GM23338 (cell line): Measurements from ENCODE around the gene TARBP2. TPM values are rescaled to one million over a fixed set of nuclear protein-coding genes. Genes with fewer than 3 reads are reported as not detected.
A peak's percentile ranks its signal among the peaks of the same experiment; 100 is the strongest.

ENCODE experiments used
- ATAC-seq: fragments of 200-7000 bp; cut with Tn5 transposase; 3 replicates; pipeline ENCODE4 v1.9.1; 2020
- DNase-seq: peaks from one replicate; pipeline ENCODE4 v3.0.0-alpha.2; 2015; ENCODE audit warnings: low spot score
- H2AFZ ChIP-seq: fragments of 200-600 bp; sonication (generic); 2 replicates; pipeline ENCODE4 v1.8.0; 2016; ENCODE audit warnings: antibody characterized with exemption, mild to moderate bottlenecking, moderate library complexity
- H3F3A ChIP-seq: fragments of 200-600 bp; sonication (generic); replicated peaks from 2 replicates; pipeline ENCODE4 v1.8.0; 2017; ENCODE audit warnings: antibody characterized with exemption, mixed run types, low read depth
- H3K27ac ChIP-seq: fragments of 200-600 bp; sonication (generic); 2 replicates; pipeline ENCODE4 v1.6.1; 2016; ENCODE audit warnings: low read depth
- H3K27me3 ChIP-seq: fragments of 200-600 bp; sonication (generic); 2 replicates; pipeline ENCODE4 v1.8.0; 2016; ENCODE audit warnings: mild to moderate bottlenecking, mixed run types, moderate library complexity; ENCODE audit not compliant: insufficient read depth
- H3K36me3 ChIP-seq: fragments of 200-600 bp; sonication (generic); 2 replicates; pipeline ENCODE4 v1.8.0; 2016; ENCODE audit warnings: mild to moderate bottlenecking; ENCODE audit not compliant: insufficient read depth
- H3K4me1 ChIP-seq: fragments of 200-600 bp; sonication (generic); 2 replicates; pipeline ENCODE4 v1.8.0; 2016; ENCODE audit warnings: mild to moderate bottlenecking, moderate library complexity; ENCODE audit not compliant: insufficient read depth
- H3K4me2 ChIP-seq: fragments of 200-600 bp; sonication (generic); 2 replicates; pipeline ENCODE4 v1.7.1; 2017; ENCODE audit warnings: mixed run types
- H3K4me3 ChIP-seq: fragments of 200-600 bp; sonication (generic); 2 replicates; pipeline ENCODE4 v1.6.1; 2016; ENCODE audit warnings: mixed run types
- H3K79me2 ChIP-seq: fragments of 200-600 bp; sonication (generic); replicated peaks from 2 replicates; pipeline ENCODE4 v1.8.0; 2017; ENCODE audit warnings: mild to moderate bottlenecking; ENCODE audit not compliant: insufficient read depth
- H3K9me2 ChIP-seq: fragments of 200-600 bp; sonication (generic); 2 replicates; pipeline ENCODE4 v1.8.0; 2017; ENCODE audit not compliant: insufficient read depth
- H4K20me1 ChIP-seq: fragments of 200-600 bp; sonication (generic); replicated peaks from 2 replicates; pipeline ENCODE4 v1.8.0; 2017; ENCODE audit warnings: mild to moderate bottlenecking; ENCODE audit not compliant: insufficient read depth
- H3K27ac Mint-ChIP-seq: 2 replicates; pipeline ENCODE4 v1.8.0; 2020; ENCODE audit warnings: inconsistent platforms, mild to moderate bottlenecking, moderate library complexity, mixed read lengths
- H3K27me3 Mint-ChIP-seq: 3 replicates; pipeline ENCODE4 v1.8.0; 2022; ENCODE audit warnings: low read depth, mild to moderate bottlenecking, moderate library complexity, mixed read lengths, inconsistent platforms; ENCODE audit not compliant: insufficient read depth, poor library complexity
- H3K36me3 Mint-ChIP-seq: 3 replicates; pipeline ENCODE4 v1.8.0; 2021; ENCODE audit warnings: low read depth, mild to moderate bottlenecking, inconsistent platforms, moderate library complexity, mixed read lengths
- H3K4me1 Mint-ChIP-seq: 3 replicates; pipeline ENCODE4 v1.8.0; 2020; ENCODE audit warnings: mild to moderate bottlenecking, inconsistent platforms, mixed read lengths
- H3K4me3 Mint-ChIP-seq: 3 replicates; pipeline ENCODE4 v1.8.0; 2021; ENCODE audit warnings: moderate library complexity, mild to moderate bottlenecking, inconsistent platforms, mixed read lengths
- H3K9me3 Mint-ChIP-seq: 3 replicates; pipeline ENCODE4 v1.8.0; 2020; ENCODE audit warnings: moderate library complexity, mild to moderate bottlenecking, inconsistent platforms, mixed read lengths
- CREB1 ChIP-seq: fragments of 250-450 bp; sonication (Bioruptor Pico); IDR thresholded peaks from 2 replicates; pipeline ENCODE4 v1.5.0; 2020; ENCODE audit warnings: low read depth, mild to moderate bottlenecking, moderate library complexity
- EZH2 ChIP-seq: fragments of 200-600 bp; sonication (generic); IDR thresholded peaks from one replicate; pipeline ENCODE4 v1.8.0; 2017; ENCODE audit warnings: antibody characterized with exemption, mild to moderate bottlenecking, low read depth; ENCODE audit not compliant: unreplicated experiment
- EZH2phosphoT487 ChIP-seq: fragments of 200-600 bp; sonication (generic); IDR thresholded peaks from one replicate; pipeline ENCODE4 v1.8.1; 2018; ENCODE audit warnings: antibody characterized with exemption; ENCODE audit not compliant: unreplicated experiment
- JUNB ChIP-seq: IDR thresholded peaks from one replicate; pipeline ENCODE4 v1.6.1; 2016; ENCODE audit warnings: antibody characterized with exemption; ENCODE audit not compliant: unreplicated experiment
- NANOG ChIP-seq: IDR thresholded peaks from 2 replicates; pipeline ENCODE4 v1.6.1; 2016; ENCODE audit warnings: antibody characterized with exemption, borderline replicate concordance
- POLR2AphosphoS5 ChIP-seq: IDR thresholded peaks from 2 replicates; pipeline ENCODE4 v1.6.1; 2016; ENCODE audit warnings: antibody characterized with exemption, low read depth
- ZNF114 ChIP-seq: fragments of 250-450 bp; sonication (Bioruptor Pico); IDR thresholded peaks from 2 replicates; pipeline ENCODE4 v1.5.0; 2020; ENCODE audit warnings: mild to moderate bottlenecking, moderate library complexity
- ZNF331 ChIP-seq: fragments of 250-450 bp; sonication (Bioruptor Pico); IDR thresholded peaks from 2 replicates; pipeline ENCODE4 v1.5.0; 2020; ENCODE audit warnings: low read depth, mild to moderate bottlenecking, moderate library complexity
- polyA plus RNA-seq: library from polyadenylated mRNA; unstranded; fragments of >200 nt; fragmentation: Nextera tagmentation; extraction: Ambion mirVana; gene quantifications from 2 replicates; pipeline ENCODE4 v1.2.1, GENCODE V29; 2016
- total RNA-seq: library from RNA; depleted of rRNA; stranded (reverse); fragments of >200 nt; shearing (Covaris generic); gene quantifications from 2 replicates; pipeline ENCODE4 v1.2.3, GENCODE V29; 2014
- TF ChIP-seq, protein P1 (sequence below), 2 experiments: fragments of 200-600 bp in 1 of 2; sonication (generic) in 1 of 2; conservative IDR thresholded peaks; 2 replicates each; pipeline versions ENCODE4 v1.5.1 to v1.6.1; 2016 to 2017; ENCODE audit warnings: antibody characterized with exemption in 2 of 2, low read depth in 2 of 2, mild to moderate bottlenecking in 2 of 2, moderate library complexity in 1 of 2
- TF ChIP-seq, protein P2 (sequence below): fragments of 250-450 bp; sonication (Bioruptor Pico); IDR thresholded peaks from 2 replicates; pipeline ENCODE4 v1.5.0; 2020; ENCODE audit warnings: mild to moderate bottlenecking, moderate library complexity

Gene TARBP2
- total and polyA plus RNA-seq, 2 experiments from 2014 or later, result 57.0 to 83.4 TPM

DNA sequence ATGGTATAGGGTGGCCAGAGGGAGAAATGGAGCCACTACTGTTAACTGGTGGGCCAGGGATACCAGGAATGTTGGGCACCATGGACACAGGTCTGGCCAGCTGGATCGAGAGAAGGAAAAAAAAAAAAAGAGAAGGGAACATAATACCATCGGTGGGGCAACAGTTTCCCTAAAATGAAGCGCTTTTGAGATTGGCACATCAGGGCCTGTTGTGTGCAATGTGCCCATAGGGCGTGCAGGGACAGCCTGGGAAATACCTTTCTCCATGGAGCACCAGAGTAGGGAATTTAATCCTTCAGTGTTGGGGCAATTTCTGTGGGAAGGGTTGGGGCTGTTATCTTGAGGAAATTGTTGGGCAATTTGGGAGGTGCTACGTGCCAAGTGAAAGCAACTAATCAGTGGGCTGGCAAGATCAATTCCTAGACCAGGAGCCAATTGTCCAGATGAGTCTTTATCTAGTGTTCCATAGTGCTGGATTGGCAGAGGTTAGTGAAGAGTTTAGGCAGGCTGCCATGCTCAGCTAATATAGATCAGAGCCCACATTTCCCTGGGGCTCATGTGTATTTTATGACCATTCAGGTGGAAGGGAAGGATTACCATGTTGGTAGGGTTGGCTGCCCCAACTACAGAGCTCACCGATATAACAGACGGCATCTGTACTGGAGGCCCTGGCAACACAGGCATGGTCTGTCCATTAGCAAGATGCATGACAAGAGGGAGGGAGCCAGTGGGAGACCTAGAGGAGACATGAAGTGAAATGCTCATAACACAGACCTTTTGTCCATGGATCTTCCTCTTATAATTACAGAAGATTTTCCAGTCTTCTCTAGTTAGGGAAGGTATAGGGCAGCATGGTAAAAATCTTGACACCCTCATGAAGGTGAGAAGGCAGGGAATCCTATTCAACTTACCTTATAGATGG is 31.7 kb downstream of the TARBP2 start:
- H3K9me2 ChIP-seq, result no peaks in the 10 kb centered on the region
- peaks cover 11% of the 10 kb centered on the region for H3K36me3 ChIP-seq
- no peaks in the 10 kb centered on the region for H4K20me1 ChIP-seq
- H3K27ac ChIP-seq, result no peak overlapping the region
- Mint-ChIP-seq H3K4me1 (no peaks in the 10 kb centered on the region), H3K27me3 (peaks cover 2% of the 10 kb centered on the region), H3K4me3 (no peak overlapping the region), H3K9me3 (no peaks in the 10 kb centered on the region), H3K27ac (no peak overlapping the region), H3K36me3 (peaks cover 17% of the 10 kb centered on the region)
- no peaks in the 10 kb centered on the region for H3K4me1 ChIP-seq
- no peaks in the 10 kb centered on the region for H3F3A ChIP-seq
- DNase-seq (no peak), ATAC-seq (no peak)
- H3K27me3 ChIP-seq, result no peaks in the 10 kb centered on the region
- H3K79me2 ChIP-seq, result no peaks in the 10 kb centered on the region
- TF ChIP-seq JUNB, result no peak
- no peak for TF ChIP-seq ZNF114 (CRISPR knock-in tag)
- TF ChIP-seq EZH2phosphoT487, result no peak
- no peak for TF ChIP-seq NANOG
- TF ChIP-seq EZH2, result no peak
- TF ChIP-seq, protein P1, sequence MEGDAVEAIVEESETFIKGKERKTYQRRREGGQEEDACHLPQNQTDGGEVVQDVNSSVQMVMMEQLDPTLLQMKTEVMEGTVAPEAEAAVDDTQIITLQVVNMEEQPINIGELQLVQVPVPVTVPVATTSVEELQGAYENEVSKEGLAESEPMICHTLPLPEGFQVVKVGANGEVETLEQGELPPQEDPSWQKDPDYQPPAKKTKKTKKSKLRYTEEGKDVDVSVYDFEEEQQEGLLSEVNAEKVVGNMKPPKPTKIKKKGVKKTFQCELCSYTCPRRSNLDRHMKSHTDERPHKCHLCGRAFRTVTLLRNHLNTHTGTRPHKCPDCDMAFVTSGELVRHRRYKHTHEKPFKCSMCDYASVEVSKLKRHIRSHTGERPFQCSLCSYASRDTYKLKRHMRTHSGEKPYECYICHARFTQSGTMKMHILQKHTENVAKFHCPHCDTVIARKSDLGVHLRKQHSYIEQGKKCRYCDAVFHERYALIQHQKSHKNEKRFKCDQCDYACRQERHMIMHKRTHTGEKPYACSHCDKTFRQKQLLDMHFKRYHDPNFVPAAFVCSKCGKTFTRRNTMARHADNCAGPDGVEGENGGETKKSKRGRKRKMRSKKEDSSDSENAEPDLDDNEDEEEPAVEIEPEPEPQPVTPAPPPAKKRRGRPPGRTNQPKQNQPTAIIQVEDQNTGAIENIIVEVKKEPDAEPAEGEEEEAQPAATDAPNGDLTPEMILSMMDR (conservative IDR thresholded peaks at IDR 0.05; ENCODE audit: low read depth in 2 of 2), result no peak
- no peak for TF ChIP-seq ZNF331 (CRISPR knock-in tag)
- TF ChIP-seq CREB1, result no peak
- no peak overlapping the region for H2AFZ ChIP-seq
- H3K4me2 ChIP-seq, result no peak overlapping the region
- no peak overlapping the region for H3K4me3 ChIP-seq

DNA sequence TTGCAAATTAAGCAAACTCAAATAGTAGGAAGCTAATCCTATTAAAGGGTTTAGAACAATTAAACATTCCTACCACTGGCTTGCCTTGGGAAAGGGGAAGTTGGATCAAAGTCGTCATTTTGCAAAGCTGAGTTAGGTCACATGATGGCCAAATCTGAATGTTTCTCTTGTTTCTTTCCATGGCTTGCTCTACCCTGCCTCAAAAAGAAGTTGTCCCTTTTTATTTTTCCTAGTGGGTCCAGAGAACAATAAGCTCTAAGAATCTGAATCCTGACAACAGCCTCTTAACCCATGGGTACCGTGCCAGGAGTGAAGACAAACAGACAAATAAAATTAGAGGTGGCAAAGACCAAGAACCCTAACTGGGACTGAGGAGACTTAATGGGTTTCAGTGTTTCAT is 32.4 kb downstream of the TARBP2 start:
- Histone ChIP-seq H2AFZ (no peak overlapping the region), H3F3A (no peaks in the 10 kb centered on the region), H3K9me2 (no peaks in the 10 kb centered on the region), H3K4me2 (no peak overlapping the region), H3K27ac (0 out of 2 replicates have a peak overlapping the region, but pooled peaks have one; percentile 48), H4K20me1 (no peaks in the 10 kb centered on the region), H3K4me3 (no peak overlapping the region), H3K79me2 (no peaks in the 10 kb centered on the region), H3K36me3 (peaks cover 11% of the 10 kb centered on the region), H3K27me3 (no peaks in the 10 kb centered on the region), H3K4me1 (no peaks in the 10 kb centered on the region)
- DNase-seq (no peak), ATAC-seq (no peak)
- H3K9me3 Mint-ChIP-seq, result no peaks in the 10 kb centered on the region
- peaks cover 2% of the 10 kb centered on the region for H3K27me3 Mint-ChIP-seq
- no peak overlapping the region for H3K4me3 Mint-ChIP-seq
- no peak overlapping the region for H3K27ac Mint-ChIP-seq
- TF ChIP-seq NANOG, result no peak
- TF ChIP-seq EZH2phosphoT487, result no peak
- TF ChIP-seq ZNF114 (CRISPR knock-in tag), result no peak
- TF ChIP-seq POLR2AphosphoS5, result no peak
- TF ChIP-seq, protein P2, sequence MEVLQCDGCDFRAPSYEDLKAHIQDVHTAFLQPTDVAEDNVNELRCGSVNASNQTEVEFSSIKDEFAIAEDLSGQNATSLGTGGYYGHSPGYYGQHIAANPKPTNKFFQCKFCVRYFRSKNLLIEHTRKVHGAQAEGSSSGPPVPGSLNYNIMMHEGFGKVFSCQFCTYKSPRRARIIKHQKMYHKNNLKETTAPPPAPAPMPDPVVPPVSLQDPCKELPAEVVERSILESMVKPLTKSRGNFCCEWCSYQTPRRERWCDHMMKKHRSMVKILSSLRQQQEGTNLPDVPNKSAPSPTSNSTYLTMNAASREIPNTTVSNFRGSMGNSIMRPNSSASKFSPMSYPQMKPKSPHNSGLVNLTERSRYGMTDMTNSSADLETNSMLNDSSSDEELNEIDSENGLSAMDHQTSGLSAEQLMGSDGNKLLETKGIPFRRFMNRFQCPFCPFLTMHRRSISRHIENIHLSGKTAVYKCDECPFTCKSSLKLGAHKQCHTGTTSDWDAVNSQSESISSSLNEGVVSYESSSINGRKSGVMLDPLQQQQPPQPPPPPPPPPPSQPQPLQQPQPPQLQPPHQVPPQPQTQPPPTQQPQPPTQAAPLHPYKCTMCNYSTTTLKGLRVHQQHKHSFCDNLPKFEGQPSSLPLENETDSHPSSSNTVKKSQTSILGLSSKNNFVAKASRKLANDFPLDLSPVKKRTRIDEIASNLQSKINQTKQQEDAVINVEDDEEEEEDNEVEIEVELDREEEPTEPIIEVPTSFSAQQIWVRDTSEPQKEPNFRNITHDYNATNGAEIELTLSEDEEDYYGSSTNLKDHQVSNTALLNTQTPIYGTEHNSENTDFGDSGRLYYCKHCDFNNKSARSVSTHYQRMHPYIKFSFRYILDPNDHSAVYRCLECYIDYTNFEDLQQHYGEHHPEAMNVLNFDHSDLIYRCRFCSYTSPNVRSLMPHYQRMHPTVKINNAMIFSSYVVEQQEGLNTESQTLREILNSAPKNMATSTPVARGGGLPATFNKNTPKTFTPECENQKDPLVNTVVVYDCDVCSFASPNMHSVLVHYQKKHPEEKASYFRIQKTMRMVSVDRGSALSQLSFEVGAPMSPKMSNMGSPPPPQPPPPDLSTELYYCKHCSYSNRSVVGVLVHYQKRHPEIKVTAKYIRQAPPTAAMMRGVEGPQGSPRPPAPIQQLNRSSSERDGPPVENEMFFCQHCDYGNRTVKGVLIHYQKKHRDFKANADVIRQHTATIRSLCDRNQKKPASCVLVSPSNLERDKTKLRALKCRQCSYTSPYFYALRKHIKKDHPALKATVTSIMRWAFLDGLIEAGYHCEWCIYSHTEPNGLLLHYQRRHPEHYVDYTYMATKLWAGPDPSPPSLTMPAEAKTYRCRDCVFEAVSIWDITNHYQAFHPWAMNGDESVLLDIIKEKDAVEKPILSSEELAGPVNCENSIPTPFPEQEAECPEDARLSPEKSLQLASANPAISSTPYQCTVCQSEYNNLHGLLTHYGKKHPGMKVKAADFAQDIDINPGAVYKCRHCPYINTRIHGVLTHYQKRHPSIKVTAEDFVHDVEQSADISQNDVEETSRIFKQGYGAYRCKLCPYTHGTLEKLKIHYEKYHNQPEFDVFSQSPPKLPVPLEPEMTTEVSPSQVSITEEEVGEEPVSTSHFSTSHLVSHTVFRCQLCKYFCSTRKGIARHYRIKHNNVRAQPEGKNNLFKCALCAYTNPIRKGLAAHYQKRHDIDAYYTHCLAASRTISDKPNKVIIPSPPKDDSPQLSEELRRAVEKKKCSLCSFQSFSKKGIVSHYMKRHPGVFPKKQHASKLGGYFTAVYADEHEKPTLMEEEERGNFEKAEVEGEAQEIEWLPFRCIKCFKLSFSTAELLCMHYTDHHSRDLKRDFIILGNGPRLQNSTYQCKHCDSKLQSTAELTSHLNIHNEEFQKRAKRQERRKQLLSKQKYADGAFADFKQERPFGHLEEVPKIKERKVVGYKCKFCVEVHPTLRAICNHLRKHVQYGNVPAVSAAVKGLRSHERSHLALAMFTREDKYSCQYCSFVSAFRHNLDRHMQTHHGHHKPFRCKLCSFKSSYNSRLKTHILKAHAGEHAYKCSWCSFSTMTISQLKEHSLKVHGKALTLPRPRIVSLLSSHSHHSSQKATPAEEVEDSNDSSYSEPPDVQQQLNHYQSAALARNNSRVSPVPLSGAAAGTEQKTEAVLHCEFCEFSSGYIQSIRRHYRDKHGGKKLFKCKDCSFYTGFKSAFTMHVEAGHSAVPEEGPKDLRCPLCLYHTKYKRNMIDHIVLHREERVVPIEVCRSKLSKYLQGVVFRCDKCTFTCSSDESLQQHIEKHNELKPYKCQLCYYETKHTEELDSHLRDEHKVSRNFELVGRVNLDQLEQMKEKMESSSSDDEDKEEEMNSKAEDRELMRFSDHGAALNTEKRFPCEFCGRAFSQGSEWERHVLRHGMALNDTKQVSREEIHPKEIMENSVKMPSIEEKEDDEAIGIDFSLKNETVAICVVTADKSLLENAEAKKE (CRISPR knock-in tag), result no peak
- no peak for TF ChIP-seq EZH2
- H3K4me1 Mint-ChIP-seq, result no peaks in the 10 kb centered on the region
- peaks cover 17% of the 10 kb centered on the region for H3K36me3 Mint-ChIP-seq
